Activated T-helper 1 cell treated with Interleukin-2 at 50 U/mL for 16 hours (primary cell): ENCODE measurements around the gene ARHGAP40.

Experiments
- DNase-seq: peaks from one replicate; pipeline ENCODE4 v3.0.0-alpha.2; 2020; ENCODE audit warnings: low read depth

The ARHGAP40 gene

GRCh38 chr20:38601216-38602184 lies at the start of gene ARHGAP40:
Gene ARHGAP40 (plus strand): TSS chr20:38601809.
- no peak for DNase-seq

GRCh38 chr20:38554986-38555385 lies 46.6 kb upstream of the ARHGAP40 start:
- no peak for DNase-seq

GRCh38 chr20:38555395-38555794 lies 46.2 kb upstream of the ARHGAP40 start:
- DNase-seq: no peak

GRCh38 chr20:38557174-38557573 lies 44.4 kb upstream of the ARHGAP40 start:
- no peak for DNase-seq

GRCh38 chr20:38558596-38559360 lies 42.8 kb upstream of the ARHGAP40 start:
- no peak for DNase-seq

- no peak for DNase-seq
Measured at GRCh38 chr20:38559764-38560163, 41.8 kb upstream of the ARHGAP40 start.

- no peak for DNase-seq
Measured at GRCh38 chr20:38563802-38564431, 37.7 kb upstream of the ARHGAP40 start.

- DNase-seq: no peak
Measured at GRCh38 chr20:38564680-38565079, 36.9 kb upstream of the ARHGAP40 start.

GRCh38 chr20:38566036-38566598 lies 35.5 kb upstream of the ARHGAP40 start:
- DNase-seq: no peak

- DNase-seq: no peak
Measured at GRCh38 chr20:38569747-38570525, 31.7 kb upstream of the ARHGAP40 start.

- DNase-seq: no peak
Measured at GRCh38 chr20:38573413-38573812, 28.2 kb upstream of the ARHGAP40 start.

- no peak for DNase-seq
Measured at GRCh38 chr20:38579219-38579910, 22.2 kb upstream of the ARHGAP40 start.

- no peak for DNase-seq
Measured at GRCh38 chr20:38579921-38580320, 21.7 kb upstream of the ARHGAP40 start.

GRCh38 chr20:38581013-38581412 lies 20.6 kb upstream of the ARHGAP40 start, which contains the start of gene ADIG:
Gene ADIG (plus strand): TSS chr20:38581197. CDS start chr20:38581251, 54 bp downstream.
- no peak for DNase-seq

- DNase-seq: no peak
Measured at GRCh38 chr20:38581830-38582358, 19.7 kb upstream of the ARHGAP40 start.

- no peak for DNase-seq
Measured at GRCh38 chr20:38583306-38583705, 18.3 kb upstream of the ARHGAP40 start.

- no peak for DNase-seq
Measured at GRCh38 chr20:38584099-38584763, 17.4 kb upstream of the ARHGAP40 start.

GRCh38 chr20:38585404-38586180 lies 16.0 kb upstream of the ARHGAP40 start:
- no peak for DNase-seq

GRCh38 chr20:38586181-38586525 lies 15.5 kb upstream of the ARHGAP40 start:
- no peak for DNase-seq
